Fibroblast of the aortic adventitia (primary cell): ENCODE results near the gene EEF2. TPM values are rescaled to one million over a fixed set of nuclear protein-coding genes. Genes with fewer than 3 reads are reported as not detected.
A peak's percentile ranks its signal among the peaks of the same experiment; 100 is the strongest.

ENCODE experiments used
- DNase-seq: peaks from one replicate; pipeline ENCODE4 v3.0.0-alpha.2; 2010; ENCODE audit warnings: low read depth
- H3K4me3 ChIP-seq: 2 replicates; pipeline ENCODE4 v1.5.1; 2011; ENCODE audit warnings: low read depth, mild to moderate bottlenecking, control low read depth, low read length, moderate library complexity
- CTCF ChIP-seq: IDR thresholded peaks from 2 replicates; pipeline ENCODE4 v1.5.1; 2011; ENCODE audit warnings: mild to moderate bottlenecking, low read length, control low read depth, inconsistent platforms; ENCODE audit not compliant: insufficient read depth
- total RNA-seq: library from RNA; depleted of rRNA; stranded (reverse); fragments of >200 nt; gene quantifications from 2 replicates; pipeline ENCODE4 v1.2.3, GENCODE V29; 2012; ENCODE audit warnings: low replicate concordance

Gene EEF2
- total RNA-seq, 1 donor = 1,964 TPM

- H3K4me3 ChIP-seq = no peak overlapping the region
- no peak for DNase-seq
- no peak for TF ChIP-seq CTCF
These were observed 5.5 kb upstream of the EEF2 start for GRCh38 chr19:3990815-3991117.

- peak; percentile 88 for DNase-seq
- peak overlapping the region; percentile 48 for H3K4me3 ChIP-seq
- peak; percentile 90 for TF ChIP-seq CTCF
These were observed 2.5 kb upstream of the EEF2 start for GRCh38 chr19:3987619-3988371.

GRCh38 chr19:3986260-3987041, 1.2 kb upstream of the EEF2 start:
- TF ChIP-seq CTCF = peak; percentile 63
- peak; percentile 84 for DNase-seq
- H3K4me3 ChIP-seq = peak overlapping the region; percentile 68

- peak overlapping the region; percentile 68 for H3K4me3 ChIP-seq
- TF ChIP-seq CTCF = no peak
- no peak for DNase-seq
These were observed 488 bp upstream of the EEF2 start for GRCh38 chr19:3985643-3986259.

GRCh38 chr19:3984584-3984907, 717 bp downstream of the EEF2 start:
- no peak for DNase-seq
- peak overlapping the region; percentile 100 for H3K4me3 ChIP-seq
- TF ChIP-seq CTCF = no peak

- peak; percentile 47 for DNase-seq
- peak overlapping the region; percentile 100 for H3K4me3 ChIP-seq
- no peak for TF ChIP-seq CTCF
These were observed 1.2 kb downstream of the EEF2 start for GRCh38 chr19:3983936-3984583.
